Subcutaneous adipose tissue (tissue), 4 donors: Measurements from ENCODE around the gene GATA1. TPM values are rescaled to one million over a fixed set of nuclear protein-coding genes. Genes with fewer than 3 reads are reported as not detected.

Source experiments
- CTCF ChIP-seq: fragments of 450-650 bp; IDR thresholded peaks from one replicate; pipeline ENCODE4 v1.5.1; 2016; ENCODE audit warnings: low read depth, mild to moderate bottlenecking, control low read depth, antibody characterized with exemption, moderate library complexity
- total RNA-seq, 4 donors: library from RNA; depleted of rRNA; stranded (reverse); fragments of >200 nt; gene quantifications; one replicate each; pipeline ENCODE4 v1.1.0, GENCODE V29; 2016

The GATA1 gene
- total RNA-seq, 4 donors from 2014 or later = 0.34 to 0.44 TPM; not detected in 2

- no peak for TF ChIP-seq CTCF
Measured at GRCh38 chrX:48749182-48749581, 37.2 kb upstream of the GATA1 start.

- TF ChIP-seq CTCF = no peak
Measured at GRCh38 chrX:48751343-48751742, 35.0 kb upstream of the GATA1 start.

- no peak for TF ChIP-seq CTCF
Measured at GRCh38 chrX:48752498-48752897, 33.9 kb upstream of the GATA1 start.

- no peak for TF ChIP-seq CTCF
Measured at GRCh38 chrX:48753708-48754228, 32.6 kb upstream of the GATA1 start.

GRCh38 chrX:48754238-48754637, 32.2 kb upstream of the GATA1 start:
- TF ChIP-seq CTCF = no peak

GRCh38 chrX:48761674-48762471, 24.5 kb upstream of the GATA1 start, which contains the start of gene GLOD5:
TSS of gene GLOD5 (plus strand) at chrX:48761747. CDS start at chrX:48761791, 44 bp downstream.
- no peak for TF ChIP-seq CTCF

- TF ChIP-seq CTCF = no peak
Measured at GRCh38 chrX:48769230-48769629, 17.2 kb upstream of the GATA1 start.
